HG03432 (cell line): ENCODE data around the gene CHST11.
"Not testable (repeated sequence)": the region's sequence is repeated elsewhere in the genome, so short reads cannot be mapped to it uniquely, and the experiment has no call there.

Experiments
- ATAC-seq: cut with Tn5 transposase; IDR thresholded peaks from one replicate; pipeline ENCODE4 v1.9.1; 2021; ENCODE audit warnings: mild to moderate bottlenecking, moderate library complexity; ENCODE audit not compliant: unreplicated experiment

Gene CHST11

DNA sequence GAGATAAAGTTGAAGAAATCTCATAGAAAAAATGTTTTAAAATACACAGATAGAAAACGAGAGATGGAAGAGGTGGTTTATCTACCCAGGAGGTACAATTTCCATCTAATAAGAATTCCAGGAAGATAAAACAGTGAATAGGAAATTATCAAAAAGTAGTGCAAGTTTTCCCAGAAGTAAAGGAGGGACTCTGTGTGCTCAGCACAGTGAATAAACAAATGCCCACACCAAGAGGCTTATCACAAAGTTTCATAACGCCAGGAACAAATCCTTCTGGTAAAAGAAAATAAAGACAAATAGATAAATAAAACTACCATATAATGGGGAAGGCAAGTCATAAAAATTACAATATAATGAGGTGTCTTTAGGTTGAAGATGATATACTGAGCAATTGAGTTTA is 322.4 kb downstream of the CHST11 start:
- no peak for ATAC-seq

DNA sequence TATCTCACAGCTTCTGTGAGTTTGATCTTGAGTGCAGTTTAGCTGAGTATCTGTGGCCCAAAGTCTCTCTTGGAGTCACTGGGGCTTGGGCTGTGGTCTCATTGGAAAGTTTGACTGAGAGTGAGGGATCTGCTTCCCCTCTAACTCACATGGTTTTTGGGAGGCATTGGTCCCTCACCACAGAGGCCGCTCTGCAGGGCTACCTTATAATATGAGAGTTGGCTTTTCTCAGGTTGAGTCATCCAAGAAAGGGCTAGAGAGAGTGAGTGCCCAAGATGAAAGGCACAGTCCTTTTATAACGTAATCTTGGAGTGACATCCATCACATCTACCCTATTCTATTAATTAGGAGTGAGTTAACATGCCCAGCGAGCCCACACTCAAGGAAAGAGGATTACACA is 325.5 kb downstream of the CHST11 start:
- no peak for ATAC-seq

DNA sequence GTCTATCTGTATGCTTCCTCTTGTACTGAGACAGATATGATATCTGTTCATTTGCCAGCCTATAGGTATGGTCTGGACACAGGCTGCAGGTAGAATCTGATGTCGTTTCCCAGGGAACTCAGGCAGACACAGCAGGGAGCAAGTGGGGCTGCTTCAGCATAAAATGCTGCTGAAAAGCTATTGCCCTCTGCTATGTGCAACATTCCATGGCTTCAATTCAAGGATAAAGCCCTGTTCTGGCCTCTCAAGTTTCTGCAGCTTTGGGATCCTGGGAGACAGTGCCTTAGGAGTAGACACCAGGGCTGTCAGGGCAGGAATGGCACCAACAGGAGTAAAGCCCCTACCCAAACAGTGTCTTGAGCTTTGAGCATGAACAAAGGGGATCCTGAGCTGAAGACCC is 327.8 kb downstream of the CHST11 start:
- ATAC-seq, result no peak

DNA sequence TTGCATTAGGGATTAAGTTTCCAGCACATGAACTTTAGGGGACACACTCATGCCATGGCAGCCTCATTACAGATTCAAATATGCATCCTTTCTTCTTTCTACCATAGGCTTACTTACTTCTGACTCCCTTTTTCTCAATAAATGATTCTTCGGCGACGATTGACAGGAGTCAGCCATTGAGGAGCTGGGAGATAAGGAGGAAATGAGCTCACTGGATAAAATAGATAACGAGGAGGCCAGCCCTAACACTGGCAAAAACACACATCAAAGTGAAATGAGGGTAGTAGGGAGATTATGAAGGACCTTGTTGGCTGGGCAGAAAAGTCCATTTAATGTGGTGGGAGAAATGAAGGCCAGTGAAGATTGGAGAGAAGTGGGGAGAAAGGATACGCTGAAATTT is 329.1 kb downstream of the CHST11 start:
- no peak for ATAC-seq

GRCh38 chr12:104786352-104786751 is 329.6 kb downstream of the CHST11 start:
- no peak for ATAC-seq

- no peak for ATAC-seq
Measured at GRCh38 chr12:104788840-104789271, 332.1 kb downstream of the CHST11 start.

- ATAC-seq, result no peak
Measured at GRCh38 chr12:104790296-104791125, 333.8 kb downstream of the CHST11 start.

- ATAC-seq, result no peak
Measured at GRCh38 chr12:104792570-104792969, 335.8 kb downstream of the CHST11 start.

DNA sequence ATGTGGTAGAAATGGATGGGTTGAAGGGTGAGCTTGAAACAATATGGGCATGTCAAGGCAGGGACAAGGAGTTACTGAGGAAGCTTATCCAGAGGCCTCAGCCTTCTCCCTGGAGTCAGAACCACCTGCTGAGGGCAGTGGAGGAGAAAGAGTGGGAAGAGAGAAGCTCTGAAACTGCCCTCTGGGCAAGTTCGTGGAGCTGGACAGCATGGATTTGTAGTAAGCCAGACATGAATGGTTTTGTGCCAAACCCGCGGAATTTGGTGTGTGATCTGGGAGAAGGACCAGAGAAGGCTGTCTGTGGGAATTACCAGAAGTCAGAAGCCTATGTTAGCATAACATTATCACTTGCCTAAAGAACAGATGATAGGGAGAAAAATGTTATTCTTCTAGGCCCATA is 336.5 kb downstream of the CHST11 start:
- ATAC-seq, result no peak

- no peak for ATAC-seq
Measured at GRCh38 chr12:104793968-104794367, 337.2 kb downstream of the CHST11 start.

- ATAC-seq, result no peak
Measured at GRCh38 chr12:104796475-104796862, 339.7 kb downstream of the CHST11 start.

DNA sequence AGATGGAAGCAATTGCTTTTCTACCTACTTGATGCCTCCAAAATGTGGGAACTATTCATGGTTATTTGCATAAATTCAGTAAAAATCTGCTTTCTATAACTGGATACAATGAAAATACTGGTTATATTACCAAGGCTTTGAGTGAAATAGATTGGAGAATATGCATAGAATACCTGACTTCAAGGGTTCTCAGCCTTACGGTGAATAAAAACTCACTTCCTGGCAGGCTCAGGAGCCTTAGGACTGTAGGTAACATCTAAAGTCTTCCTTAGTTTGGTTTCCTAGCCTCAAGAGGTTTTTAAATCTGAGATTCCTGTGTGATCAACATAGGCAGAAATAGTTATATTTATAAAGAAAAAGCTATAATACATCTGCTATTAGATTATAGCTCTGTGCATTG is 342.7 kb downstream of the CHST11 start:
- ATAC-seq, result no peak

DNA sequence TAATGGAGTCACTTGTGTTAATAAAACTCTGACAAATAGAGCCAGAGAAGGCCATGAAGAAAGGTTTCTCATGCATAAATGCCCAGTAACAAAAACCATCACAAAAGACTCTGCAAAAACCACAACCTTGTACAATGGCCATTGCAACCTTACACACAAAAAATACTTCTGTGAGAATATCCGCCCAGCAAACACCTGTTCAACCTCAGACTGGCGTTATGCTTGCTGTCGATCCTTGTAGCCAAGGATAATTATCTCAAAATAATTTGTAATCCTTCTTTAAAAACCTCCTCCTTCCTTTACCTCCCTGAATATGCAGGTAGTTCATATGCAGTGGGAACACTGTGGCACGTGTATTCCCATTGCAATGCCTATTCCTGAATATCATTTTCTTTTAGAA is 344.3 kb downstream of the CHST11 start:
- no peak for ATAC-seq

- no peak for ATAC-seq
Measured at GRCh38 chr12:104801427-104801826, 344.7 kb downstream of the CHST11 start.

GRCh38 chr12:104802208-104802607 is 345.5 kb downstream of the CHST11 start:
- ATAC-seq, result no peak

- no peak for ATAC-seq
Measured at GRCh38 chr12:104805186-104805585, 348.4 kb downstream of the CHST11 start.

- not testable (repeated sequence) for ATAC-seq
Measured at GRCh38 chr12:104806194-104806593, 349.4 kb downstream of the CHST11 start.

- ATAC-seq, result no peak
Measured at GRCh38 chr12:104809251-104809650, 352.5 kb downstream of the CHST11 start.

- ATAC-seq, result no peak
Measured at GRCh38 chr12:104809706-104810385, 353.1 kb downstream of the CHST11 start.
